C4-2B (cell line): ENCODE results near the gene DOCK10.

ENCODE experiments used
- ZFX ChIP-seq: fragments of 450-650 bp; IDR thresholded peaks from 2 replicates; pipeline ENCODE4 v1.6.1; 2017
- TF ChIP-seq, protein P1 (sequence below): fragments of 450-650 bp; conservative IDR thresholded peaks from 2 replicates; pipeline ENCODE4 v1.5.1; 2017; ENCODE audit warnings: mild to moderate bottlenecking

DNA sequence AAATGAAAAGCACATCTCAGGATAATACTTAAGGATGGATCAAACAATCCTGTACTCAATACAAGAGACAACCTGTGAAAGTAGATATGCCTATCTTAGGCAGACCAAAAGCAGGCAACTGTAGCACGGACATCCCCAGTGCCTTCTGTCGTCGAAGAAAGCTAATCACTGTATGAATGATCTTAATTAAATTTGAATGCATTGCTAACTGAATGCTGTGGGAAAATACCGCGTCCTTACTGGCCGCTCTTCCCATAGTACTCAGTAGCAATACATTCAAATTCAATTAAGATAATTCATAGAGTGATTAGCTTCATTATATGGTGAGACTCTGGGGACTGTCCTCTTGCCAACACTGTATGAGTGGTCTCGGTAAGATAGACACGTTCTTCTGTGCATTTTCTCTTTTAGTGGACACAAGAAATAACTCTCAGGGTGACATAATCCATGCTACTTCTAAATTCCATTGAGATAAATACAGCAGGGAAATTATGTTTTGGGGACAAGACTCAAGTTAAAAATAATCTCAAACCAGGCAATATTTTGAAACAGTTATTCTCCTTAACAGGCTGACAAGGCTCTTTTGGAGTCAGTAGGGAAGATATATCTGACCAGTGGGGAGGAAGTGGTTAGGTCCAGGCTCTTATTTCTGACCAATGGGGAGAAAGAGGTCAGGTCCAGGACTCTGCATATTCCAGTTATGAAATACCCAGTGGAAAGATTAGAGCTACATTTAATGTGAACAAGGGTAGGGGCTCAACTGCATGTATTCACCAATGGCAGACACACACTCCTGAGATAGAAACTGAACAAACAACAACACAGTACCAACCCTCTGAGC lies 97.3 kb downstream of the DOCK10 start:
- TF ChIP-seq, protein P1, sequence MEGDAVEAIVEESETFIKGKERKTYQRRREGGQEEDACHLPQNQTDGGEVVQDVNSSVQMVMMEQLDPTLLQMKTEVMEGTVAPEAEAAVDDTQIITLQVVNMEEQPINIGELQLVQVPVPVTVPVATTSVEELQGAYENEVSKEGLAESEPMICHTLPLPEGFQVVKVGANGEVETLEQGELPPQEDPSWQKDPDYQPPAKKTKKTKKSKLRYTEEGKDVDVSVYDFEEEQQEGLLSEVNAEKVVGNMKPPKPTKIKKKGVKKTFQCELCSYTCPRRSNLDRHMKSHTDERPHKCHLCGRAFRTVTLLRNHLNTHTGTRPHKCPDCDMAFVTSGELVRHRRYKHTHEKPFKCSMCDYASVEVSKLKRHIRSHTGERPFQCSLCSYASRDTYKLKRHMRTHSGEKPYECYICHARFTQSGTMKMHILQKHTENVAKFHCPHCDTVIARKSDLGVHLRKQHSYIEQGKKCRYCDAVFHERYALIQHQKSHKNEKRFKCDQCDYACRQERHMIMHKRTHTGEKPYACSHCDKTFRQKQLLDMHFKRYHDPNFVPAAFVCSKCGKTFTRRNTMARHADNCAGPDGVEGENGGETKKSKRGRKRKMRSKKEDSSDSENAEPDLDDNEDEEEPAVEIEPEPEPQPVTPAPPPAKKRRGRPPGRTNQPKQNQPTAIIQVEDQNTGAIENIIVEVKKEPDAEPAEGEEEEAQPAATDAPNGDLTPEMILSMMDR: no peak
- TF ChIP-seq ZFX: no peak
